Measurements from ENCODE around the gene CHERP. TPM values are rescaled to one million over a fixed set of nuclear protein-coding genes. Genes with fewer than 3 reads are reported as not detected.
A peak's percentile ranks its signal among the peaks of the same experiment; 100 is the strongest.

CHERP gene
- total and polyA plus RNA-seq, 2 donors (not counting 1 experiment from before 2014, with no cell fraction given) = 38.3 to 98.9 TPM

GRCh38 chr19:16497042-16497441, 45.2 kb downstream of the CHERP start:
- CTCF ChIA-PET = interaction anchor here (1.0 to 2.1 kb wide), 2 partner anchors 87 to 251 kb away, joined by 3 to 8 read pairs; no protein-coding TSS in a partner anchor
- TF ChIP-seq EZH2 (IDR thresholded peaks at IDR 0.05; ENCODE audit: borderline replicate concordance, insufficient read depth, low read depth, low read length, poor library complexity, severe bottlenecking) = no peak
- no peak for TF ChIP-seq CTCF (IDR thresholded peaks at IDR 0.05)

GRCh38 chr19:16496613-16496983, 45.6 kb downstream of the CHERP start:
- no peak for DNase-seq
- peak overlapping the region; percentile 91 for H3K4me3 Mint-ChIP-seq
- H3K27me3 Mint-ChIP-seq = no peaks in the 10 kb centered on the region
- ChIA-PET CTCF (interaction anchor here (0.7 to 2.1 kb wide), 4 partner anchors 54 to 250 kb away, joined by 3 to 8 read pairs (median 3); no protein-coding TSS in a partner anchor), POLR2A (interaction anchor here (0.5 to 2.0 kb wide), 5 partner anchors 24 to 91 kb away, joined by 3 to 4 read pairs (median 3); no protein-coding TSS in a partner anchor)
- H3K9me3 Mint-ChIP-seq (ENCODE audit: insufficient read depth) = no peaks in the 10 kb centered on the region
- Histone ChIP-seq H3K27me3 (replicated peaks in 1 of 4; ENCODE audit: control extremely low read depth in 1 of 4, control insufficient read depth in 3 of 4, insufficient read depth in 4 of 4, low read length in 3 of 4) (no peaks in the 10 kb centered on the region), H3K36me3 (replicated peaks in 1 of 2; ENCODE audit: control extremely low read depth in 1 of 2, control insufficient read depth in 1 of 2, extremely low read depth in 1 of 2, insufficient read depth in 2 of 2, low read length in 1 of 2) (peaks cover 1 to 4% of the 10 kb centered on the region in 2 experiments), H2AFZ (ENCODE audit: insufficient read depth, low read depth, low read length, poor library complexity, severe bottlenecking) (peak overlapping the region; percentile 99), H4K20me1 (ENCODE audit: control insufficient read depth, insufficient read depth, low read length, poor library complexity, severe bottlenecking) (no peaks in the 10 kb centered on the region), H3K4me2 (replicated peaks; ENCODE audit: low read depth, low read length, poor library complexity, severe bottlenecking) (peak overlapping the region; percentile 93), H3K9me3 (ENCODE audit: control extremely low read depth in 1 of 3, control insufficient read depth in 2 of 3, insufficient read depth in 1 of 3, low read length in 2 of 3) (no peaks in the 10 kb centered on the region), H3K4me1 (ENCODE audit: control insufficient read depth in 2 of 2, insufficient read depth in 2 of 2, low read length in 2 of 2) (peaks cover 3 to 15% of the 10 kb centered on the region in 2 donors), H3K4me3 (ENCODE audit: control extremely low read depth in 1 of 5, extremely low read depth in 1 of 5, insufficient read depth in 1 of 5, low read depth in 2 of 5, low read length in 4 of 5) (peak overlapping the region; percentile 63 to 77 (median 73)), H3K9ac (ENCODE audit: low read length) (peak overlapping the region; percentile 75), H3K79me2 (ENCODE audit: control insufficient read depth, insufficient read depth, low read length) (peaks cover 10% of the 10 kb centered on the region), H3K27ac (ENCODE audit: low read length in 2 of 2) (peak overlapping the region; percentile 37 to 79)
- TF ChIP-seq CTCF (IDR thresholded peaks at IDR 0.05) (no peak), EZH2 (IDR thresholded peaks at IDR 0.05; ENCODE audit: borderline replicate concordance, insufficient read depth, low read depth, low read length, poor library complexity, severe bottlenecking) (no peak)
- peak overlapping the region; percentile 88 for H3K27ac Mint-ChIP-seq
- intact Hi-C loops (cut with micrococcal nuclease) = loop anchor here (1.0 to 5.0 kb wide), 6 partner anchors 24 to 299 kb away; partner anchors contain the start of genes AP1M1, CHERP, MED26 and SLC35E1
- WGBS (ENCODE audit: insufficient coverage) = 54% methylated on average over 10 of the region's 16 CpGs
- H3K4me1 Mint-ChIP-seq = peaks cover 13% of the 10 kb centered on the region
- no peak for ATAC-seq (ENCODE audit: low read depth)

More at GRCh38 chr19:16497042-16497441, 45.2 kb downstream of the CHERP start:
- Histone ChIP-seq H3K27me3 (replicated peaks in 1 of 4; ENCODE audit: control extremely low read depth in 1 of 4, control insufficient read depth in 3 of 4, insufficient read depth in 4 of 4, low read length in 3 of 4) (no peaks in the 10 kb centered on the region), H3K4me2 (replicated peaks; ENCODE audit: low read depth, low read length, poor library complexity, severe bottlenecking) (peak overlapping the region; percentile 93), H3K27ac (ENCODE audit: low read length in 2 of 2) (no peak overlapping the region), H4K20me1 (ENCODE audit: control insufficient read depth, insufficient read depth, low read length, poor library complexity, severe bottlenecking) (no peaks in the 10 kb centered on the region), H3K79me2 (ENCODE audit: control insufficient read depth, insufficient read depth, low read length) (peaks cover 10% of the 10 kb centered on the region), H3K4me3 (ENCODE audit: control extremely low read depth in 1 of 5, extremely low read depth in 1 of 5, insufficient read depth in 1 of 5, low read depth in 2 of 5, low read length in 4 of 5) (no peak overlapping the region), H3K36me3 (replicated peaks in 1 of 2; ENCODE audit: control extremely low read depth in 1 of 2, control insufficient read depth in 1 of 2, extremely low read depth in 1 of 2, insufficient read depth in 2 of 2, low read length in 1 of 2) (peaks cover 1 to 4% of the 10 kb centered on the region in 2 experiments), H3K9ac (ENCODE audit: low read length) (peak overlapping the region; percentile 75), H3K9me3 (ENCODE audit: control extremely low read depth in 1 of 3, control insufficient read depth in 2 of 3, insufficient read depth in 1 of 3, low read length in 2 of 3) (no peaks in the 10 kb centered on the region), H2AFZ (ENCODE audit: insufficient read depth, low read depth, low read length, poor library complexity, severe bottlenecking) (peak overlapping the region; percentile 99), H3K4me1 (ENCODE audit: control insufficient read depth in 2 of 2, insufficient read depth in 2 of 2, low read length in 2 of 2) (peaks cover 3 to 15% of the 10 kb centered on the region in 2 donors)
- no peak for ATAC-seq (ENCODE audit: low read depth)
- intact Hi-C loops (cut with micrococcal nuclease) = loop anchor here (5.0 kb wide), 1 partner anchor 300 kb away; the partner anchor contains the start of gene AP1M1
- H3K27ac Mint-ChIP-seq = no peak overlapping the region
- H3K9me3 Mint-ChIP-seq (ENCODE audit: insufficient read depth) = no peaks in the 10 kb centered on the region
- H3K4me1 Mint-ChIP-seq = peaks cover 13% of the 10 kb centered on the region
- WGBS (ENCODE audit: insufficient coverage) = 96% methylated on average over 10 of the region's 12 CpGs
- peak overlapping the region; percentile 91 for H3K4me3 Mint-ChIP-seq
- H3K27me3 Mint-ChIP-seq = no peaks in the 10 kb centered on the region
- no peak for DNase-seq
- POLR2A ChIA-PET = interaction anchor here (0.5 kb wide), 1 partner anchor 80 kb away, joined by 3 read pairs; no protein-coding TSS in a partner anchor
